ENCODE data around the gene PTCD1. TPM values are rescaled to one million over a fixed set of nuclear protein-coding genes. Genes with fewer than 3 reads are reported as not detected.

The PTCD1 gene, protein sequence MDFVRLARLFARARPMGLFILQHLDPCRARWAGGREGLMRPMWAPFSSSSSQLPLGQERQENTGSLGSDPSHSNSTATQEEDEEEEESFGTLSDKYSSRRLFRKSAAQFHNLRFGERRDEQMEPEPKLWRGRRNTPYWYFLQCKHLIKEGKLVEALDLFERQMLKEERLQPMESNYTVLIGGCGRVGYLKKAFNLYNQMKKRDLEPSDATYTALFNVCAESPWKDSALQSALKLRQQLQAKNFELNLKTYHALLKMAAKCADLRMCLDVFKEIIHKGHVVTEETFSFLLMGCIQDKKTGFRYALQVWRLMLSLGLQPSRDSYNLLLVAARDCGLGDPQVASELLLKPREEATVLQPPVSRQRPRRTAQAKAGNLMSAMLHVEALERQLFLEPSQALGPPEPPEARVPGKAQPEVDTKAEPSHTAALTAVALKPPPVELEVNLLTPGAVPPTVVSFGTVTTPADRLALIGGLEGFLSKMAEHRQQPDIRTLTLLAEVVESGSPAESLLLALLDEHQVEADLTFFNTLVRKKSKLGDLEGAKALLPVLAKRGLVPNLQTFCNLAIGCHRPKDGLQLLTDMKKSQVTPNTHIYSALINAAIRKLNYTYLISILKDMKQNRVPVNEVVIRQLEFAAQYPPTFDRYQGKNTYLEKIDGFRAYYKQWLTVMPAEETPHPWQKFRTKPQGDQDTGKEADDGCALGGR
- total RNA-seq: 2.7 and 8.9 TPM in 2 replicates

DNA sequence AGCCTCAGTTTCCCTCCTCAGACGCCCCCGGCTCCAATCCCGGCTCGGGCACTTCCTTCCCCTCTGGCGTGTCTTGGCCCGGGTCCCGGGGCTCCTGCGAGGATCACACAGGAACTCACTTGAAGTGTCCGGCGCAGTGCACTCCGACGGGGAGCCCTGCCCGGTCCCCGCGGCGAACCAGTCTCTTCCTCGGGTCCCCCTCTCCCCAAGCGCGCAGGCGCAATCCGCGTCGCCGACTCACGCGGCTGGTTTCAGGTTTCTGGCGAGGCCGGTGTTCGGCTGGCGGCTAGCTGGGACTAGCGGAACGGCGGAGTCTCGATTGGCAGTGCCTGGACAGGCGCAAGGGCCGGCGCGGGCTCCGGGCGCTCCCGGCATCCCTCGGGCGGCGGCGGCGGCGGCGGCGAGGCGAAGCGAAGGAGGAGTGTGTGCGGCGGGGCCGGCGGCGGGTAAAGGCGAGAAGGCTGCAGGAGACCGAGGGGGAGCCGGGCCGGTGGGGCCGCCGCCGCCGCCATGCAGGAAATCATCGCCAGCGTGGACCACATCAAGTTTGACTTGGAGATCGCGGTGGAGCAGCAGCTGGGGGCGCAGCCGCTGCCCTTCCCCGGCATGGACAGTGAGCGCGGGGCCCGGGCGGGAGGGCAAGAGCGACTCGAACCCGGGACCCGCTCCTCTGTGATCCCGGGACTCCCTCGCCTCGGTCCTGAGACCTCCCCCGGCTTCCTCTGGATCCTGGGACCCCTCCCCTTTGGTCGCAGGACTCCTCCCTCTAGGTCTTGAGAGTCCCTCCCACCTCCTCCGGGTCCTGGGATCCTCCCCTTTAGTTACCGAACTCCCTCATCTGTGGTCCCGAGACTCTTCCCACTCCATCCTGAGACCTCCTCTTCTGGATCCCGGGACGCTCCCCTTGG is at the start of gene PTCD1, which contains the start of gene CPSF4:
Gene PTCD1 (minus strand): TSS at position 226 of the 908 bp plus-strand sequence. CDS start 3,556 bp downstream, outside the sequence.
Gene CPSF4 (plus strand): TSS at position 371 of the 908 bp plus-strand sequence. CDS start 140 bp downstream, at position 511.

DNA sequence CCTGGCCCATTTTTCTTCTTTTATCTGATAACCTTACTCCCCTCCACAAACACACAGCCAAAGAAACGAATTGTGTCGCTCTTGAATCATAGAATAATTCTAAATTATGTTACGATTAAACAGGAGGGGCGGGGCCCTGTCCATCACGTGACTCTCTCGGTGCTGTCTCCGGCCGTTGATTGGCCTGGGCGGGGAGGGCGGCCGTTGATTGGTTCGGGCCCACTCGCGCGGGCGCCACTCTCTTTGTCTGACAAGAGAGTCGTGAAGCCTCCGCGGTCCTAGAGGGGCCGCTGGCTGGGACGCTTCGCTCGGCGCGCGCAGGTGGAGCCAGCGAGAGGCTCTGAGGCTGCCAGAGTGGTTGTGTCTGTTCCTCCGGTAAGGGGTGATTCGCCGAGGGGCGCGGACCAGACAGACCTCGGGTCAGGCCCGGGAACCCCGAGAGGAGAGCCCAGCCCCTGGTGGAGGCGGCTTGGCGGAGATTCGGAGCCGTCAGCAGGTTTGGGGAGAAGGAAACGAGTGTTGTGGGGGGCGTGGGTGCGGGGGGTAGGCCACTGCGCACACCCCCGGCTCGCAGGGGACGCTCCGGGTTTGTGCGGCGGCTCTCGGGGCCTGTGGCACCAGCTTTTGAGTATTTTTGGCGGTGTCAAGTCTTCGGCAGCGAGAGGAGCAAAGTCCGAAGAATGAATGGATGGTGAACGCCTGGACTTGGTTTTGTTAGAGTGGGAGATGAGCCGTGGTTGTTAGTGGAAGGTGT is 34.1 kb upstream of the PTCD1 start, which contains the start of gene ZNF789:
Gene ZNF789 (plus strand): TSS at position 330 of the 754 bp plus-strand sequence. CDS start 3,567 bp downstream, outside the sequence.

DNA sequence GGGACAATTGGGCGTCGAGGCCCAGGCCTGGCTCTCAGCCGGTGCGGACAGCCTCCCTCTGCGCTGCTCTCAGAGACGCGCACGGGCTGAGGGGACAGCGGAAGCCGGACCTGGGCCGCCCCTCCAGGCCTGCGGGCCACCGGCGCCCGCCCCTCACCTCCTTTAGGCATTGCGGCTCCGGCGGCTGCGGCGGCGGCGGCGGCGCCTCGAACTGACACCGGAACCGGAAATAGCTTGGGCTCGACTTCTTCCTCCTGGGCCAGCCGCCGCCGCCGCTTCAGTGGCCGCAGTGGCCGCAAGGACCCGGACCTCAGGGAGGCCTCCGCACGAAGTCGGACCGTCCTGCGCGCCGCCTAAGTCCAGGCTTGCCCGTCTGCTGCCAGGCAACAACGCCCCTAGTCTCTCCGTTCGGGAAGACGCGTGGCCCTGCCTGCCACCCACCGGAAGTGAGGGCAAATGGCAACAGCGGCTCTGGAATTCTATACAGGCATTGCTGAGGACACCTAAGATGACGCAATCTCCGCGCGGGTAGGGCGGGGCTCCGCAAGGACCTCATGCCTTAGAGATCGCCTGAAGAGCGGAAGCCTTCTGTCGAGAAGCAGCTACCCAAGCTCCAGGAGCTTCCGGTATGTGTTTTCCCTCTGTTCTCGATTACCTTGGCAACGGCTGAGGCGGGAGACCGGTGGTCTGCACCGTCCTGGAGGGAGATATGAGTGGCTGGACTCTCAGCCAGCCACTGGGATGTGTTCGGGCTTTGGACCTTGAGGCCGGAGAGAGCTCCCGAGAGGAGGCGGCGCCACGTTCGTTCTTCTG is 30.0 kb downstream of the PTCD1 start, which contains the start of the genes BUD31 and PDAP1:
Gene BUD31 (plus strand): TSS at position 591 of the 813 bp plus-strand sequence. CDS start 2,124 bp downstream, outside the sequence.
Gene PDAP1 (minus strand): TSS at position 219 of the 813 bp plus-strand sequence. CDS start 49 bp downstream, at position 170.

DNA sequence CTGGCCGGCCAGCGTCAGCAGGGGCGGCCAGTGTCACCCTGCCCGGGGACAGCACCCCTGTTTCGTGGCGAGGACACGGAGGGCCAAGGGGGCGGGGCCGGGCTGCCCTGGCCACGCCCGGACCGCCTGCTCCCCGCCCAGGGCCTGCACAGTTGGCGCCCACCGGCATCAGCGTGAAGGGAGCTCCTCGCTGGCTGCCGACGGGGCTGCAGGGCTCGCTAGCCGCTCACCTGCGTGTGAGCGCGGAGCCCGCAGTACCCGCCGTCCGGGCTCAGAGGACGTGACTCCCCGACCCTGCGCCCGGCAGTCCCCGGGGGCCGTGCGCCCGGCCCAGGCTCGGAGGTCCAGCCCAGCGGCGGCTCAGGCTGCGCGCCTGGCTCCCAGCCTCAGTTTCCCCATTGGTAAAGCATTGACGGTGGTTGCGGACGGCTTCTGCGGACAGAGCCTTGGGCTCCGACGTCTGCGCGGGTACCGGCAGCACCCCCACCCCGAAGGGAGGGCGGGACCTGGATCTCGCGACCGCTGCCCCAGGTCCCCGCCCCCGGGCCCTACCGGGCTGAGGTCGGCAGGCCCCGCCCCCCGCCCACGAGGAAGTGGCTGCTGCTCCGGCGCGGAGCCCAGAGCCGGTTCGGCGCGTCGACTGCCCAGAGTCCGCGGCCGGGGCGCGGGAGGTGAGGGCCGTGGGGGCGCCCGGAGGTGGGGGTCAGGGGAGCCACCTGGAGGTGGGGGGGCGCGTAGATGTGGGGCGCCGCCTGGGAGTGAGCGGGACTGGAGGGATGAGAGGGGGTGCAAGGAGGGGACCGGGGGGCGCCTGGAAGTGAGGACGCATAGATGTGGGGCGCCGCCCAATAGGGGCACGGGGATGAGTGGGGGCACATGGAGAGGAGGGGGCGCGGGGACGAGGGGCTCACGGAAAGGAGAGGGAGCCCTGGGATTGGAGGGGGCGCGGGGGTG is 64.2 kb downstream of the PTCD1 start, which contains the start of gene ARPC1B:
Gene ARPC1B (plus strand): TSS at position 620 of the 954 bp plus-strand sequence. CDS start 10,985 bp downstream, outside the sequence.

Other genes starting within 250 kb of the PTCD1 start
- gene KPNA7, start 230.7 kb downstream of the PTCD1 start, total RNA-seq: 0.39 TPM in 1 of 2 replicates, not detected in the other
- gene MYH16, start 166.0 kb downstream of the PTCD1 start, total RNA-seq: 1.1 and 1.2 TPM in 2 replicates
- gene ARPC1A, start 112.9 kb downstream of the PTCD1 start, total RNA-seq: 192 and 200 TPM in 2 replicates
- gene ARPC1B, start 64.1 kb downstream of the PTCD1 start, total RNA-seq: 450 and 486 TPM in 2 replicates
- gene PDAP1, start 30.2 kb downstream of the PTCD1 start, total RNA-seq: 102 and 201 TPM in 2 replicates
- gene BUD31, start 29.8 kb downstream of the PTCD1 start, total RNA-seq: 75.7 and 110 TPM in 2 replicates
- 27.7 and 33.9 TPM in 2 replicates for gene CPSF4, start 145 bp upstream of the PTCD1 start, total RNA-seq
- gene ATP5MF, start 27.4 kb upstream of the PTCD1 start, total RNA-seq: 2,257 and 3,102 TPM in 2 replicates
- gene ZNF789, start 34.1 kb upstream of the PTCD1 start, total RNA-seq: 0.86 and 3.5 TPM in 2 replicates
- 14.7 and 14.8 TPM in 2 replicates for gene ZNF394, start 61.5 kb upstream of the PTCD1 start, total RNA-seq
- 6.4 and 7.0 TPM in 2 replicates for gene ZKSCAN5, start 65.9 kb upstream of the PTCD1 start, total RNA-seq
- 3.4 and 4.7 TPM in 2 replicates for gene FAM200A, start 113.3 kb upstream of the PTCD1 start, total RNA-seq
- gene ZNF655, start 119.8 kb upstream of the PTCD1 start, total RNA-seq: 44.3 and 46.9 TPM in 2 replicates
- gene TMEM225B, start 159.5 kb upstream of the PTCD1 start, total RNA-seq: 0.47 TPM in 1 of 2 replicates, not detected in the other
- 5.6 and 10.6 TPM in 2 replicates for gene ZSCAN25, start 178.1 kb upstream of the PTCD1 start, total RNA-seq
- 0.53 and 2.3 TPM in 2 replicates for gene CYP3A5, start 241.2 kb upstream of the PTCD1 start, total RNA-seq

Data from hair follicular keratinocyte (primary cell).